GM19238 (cell line): ENCODE measurements around the gene GRM7.

Source experiments
- DNase-seq: peaks from one replicate; pipeline ENCODE4 v3.0.0; 2011; ENCODE audit warnings: low spot score; ENCODE audit not compliant: insufficient read length

The GRM7 gene

DNA sequence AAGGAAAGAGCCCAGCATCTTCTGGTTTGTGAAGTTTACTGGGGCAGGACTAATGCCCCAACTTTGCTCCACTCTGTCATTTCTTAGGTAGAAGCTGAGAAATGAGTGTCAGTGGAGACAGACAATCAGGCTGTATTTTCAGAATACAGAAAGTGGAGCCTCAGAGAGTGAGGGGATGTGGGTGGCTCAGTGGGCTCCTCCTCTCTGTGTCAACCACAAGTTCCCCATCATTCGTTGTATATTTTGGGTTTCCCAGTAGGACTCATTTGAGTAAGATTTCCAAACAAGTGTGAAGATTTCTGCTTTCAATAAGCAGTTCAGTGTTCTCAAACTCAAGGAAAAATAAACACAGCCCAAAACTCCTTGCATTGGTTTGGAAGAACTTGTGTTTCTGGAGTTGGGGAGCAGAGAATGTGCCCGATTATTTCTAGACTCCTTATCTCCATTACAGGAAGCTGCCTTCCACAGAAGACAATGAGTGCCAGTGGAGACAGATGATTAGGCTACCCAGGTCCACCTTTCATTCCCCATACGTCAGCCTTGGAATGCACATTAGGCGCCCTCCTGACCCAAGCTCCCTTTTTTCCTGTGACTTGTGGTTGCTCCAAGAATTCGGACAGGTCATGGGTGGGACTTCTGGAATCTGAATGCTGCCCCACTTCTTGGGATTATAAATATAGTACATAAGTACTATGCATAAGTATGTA, 848.6 kb downstream of the GRM7 start:
- no peak for DNase-seq

- no peak for DNase-seq
Measured at GRCh38 chr3:7710284-7710683, 849.4 kb downstream of the GRM7 start.

GRCh38 chr3:7713724-7714123, 852.8 kb downstream of the GRM7 start:
- no peak for DNase-seq

DNA sequence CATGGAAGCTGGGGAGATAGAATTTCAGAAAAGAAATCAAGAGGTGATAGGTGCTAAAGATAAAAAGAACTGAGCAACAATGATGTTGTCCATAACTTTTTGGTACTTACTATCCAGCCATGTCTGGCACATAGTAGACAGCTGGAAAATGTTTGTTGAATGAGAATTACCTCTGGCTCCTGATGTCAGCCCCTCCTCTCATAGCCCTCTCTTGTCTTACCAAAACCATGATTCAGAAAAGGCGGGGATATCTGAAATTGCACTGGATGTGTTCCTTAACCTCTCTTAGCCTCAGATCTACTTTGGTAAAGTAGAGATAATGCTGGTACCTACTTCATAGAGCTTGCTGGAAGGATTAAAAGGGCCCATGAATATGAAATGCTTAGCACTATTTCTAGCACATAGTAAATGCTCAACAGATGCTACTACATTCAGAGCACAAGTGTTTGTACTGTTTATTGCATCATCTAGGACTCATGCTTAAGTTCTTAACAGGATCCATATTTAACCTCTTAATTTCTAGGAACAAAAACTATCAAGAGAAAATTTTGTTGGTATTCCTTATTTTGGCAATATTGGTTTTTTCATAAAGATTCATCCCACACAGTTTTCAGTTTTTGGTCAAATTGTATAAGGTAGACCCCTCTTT, 859.9 kb downstream of the GRM7 start:
- DNase-seq, result no peak

DNA sequence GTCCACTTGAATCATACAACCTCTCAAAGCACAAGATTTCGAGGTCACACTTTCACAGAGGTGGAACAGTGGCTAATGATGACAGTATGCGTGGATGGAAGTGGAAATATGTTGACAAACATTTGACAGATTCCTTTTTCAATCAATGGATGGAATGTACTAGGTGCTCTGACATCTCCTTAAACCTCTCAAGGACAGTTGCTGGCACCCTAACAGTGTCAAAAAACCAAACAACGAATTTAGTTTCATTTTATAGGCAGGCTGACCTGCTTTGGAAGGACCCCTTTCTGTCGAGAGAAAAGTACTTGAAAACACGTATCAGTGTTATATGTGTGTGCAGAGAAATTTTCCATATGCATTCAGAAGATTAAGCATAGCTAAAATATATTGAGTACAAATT, 861.0 kb downstream of the GRM7 start:
- no peak for DNase-seq

DNA sequence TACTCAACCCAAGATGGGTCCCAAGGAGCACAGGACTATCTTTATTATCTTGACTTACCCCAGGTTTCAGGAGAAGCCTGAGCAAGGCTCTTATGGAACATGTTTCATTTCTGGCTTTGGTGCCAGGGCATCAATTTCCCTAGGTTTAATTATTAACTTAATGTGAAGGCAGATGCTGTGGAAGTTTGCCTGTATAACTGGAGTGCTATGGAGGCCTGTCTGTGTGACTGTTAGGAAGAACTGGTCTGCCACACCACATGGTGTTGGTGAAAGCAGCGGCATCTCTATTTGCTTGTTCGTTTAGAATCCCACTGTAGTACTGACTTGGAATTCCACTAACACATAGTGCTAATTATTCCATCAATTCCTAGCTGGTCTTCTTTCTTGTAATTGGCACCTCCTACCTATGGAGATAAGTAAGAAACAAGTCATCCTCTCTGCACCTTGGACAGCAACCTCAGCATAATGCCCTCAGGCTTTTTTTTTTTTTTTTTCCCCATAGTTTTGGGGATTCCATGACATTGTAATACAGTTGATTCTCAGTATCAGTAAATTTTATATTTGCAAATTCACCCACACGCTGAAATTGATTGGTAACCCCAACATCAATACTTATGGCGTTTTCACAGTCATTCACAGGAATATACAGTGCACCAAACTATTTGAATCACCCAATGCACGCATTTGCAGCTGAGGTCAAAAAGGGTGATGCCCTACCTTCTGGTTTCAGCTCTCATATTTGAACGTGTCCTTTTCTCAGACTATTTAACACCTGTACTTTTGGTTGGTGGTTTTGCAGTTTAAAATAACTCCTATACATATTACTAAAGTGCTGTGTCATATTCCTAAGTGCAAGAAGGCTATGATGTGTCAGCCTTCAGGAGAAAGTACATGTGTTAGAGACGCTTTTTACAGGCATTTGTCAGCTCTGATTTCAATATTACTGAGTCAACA, 867.9 kb downstream of the GRM7 start:
- DNase-seq, result no peak

DNA sequence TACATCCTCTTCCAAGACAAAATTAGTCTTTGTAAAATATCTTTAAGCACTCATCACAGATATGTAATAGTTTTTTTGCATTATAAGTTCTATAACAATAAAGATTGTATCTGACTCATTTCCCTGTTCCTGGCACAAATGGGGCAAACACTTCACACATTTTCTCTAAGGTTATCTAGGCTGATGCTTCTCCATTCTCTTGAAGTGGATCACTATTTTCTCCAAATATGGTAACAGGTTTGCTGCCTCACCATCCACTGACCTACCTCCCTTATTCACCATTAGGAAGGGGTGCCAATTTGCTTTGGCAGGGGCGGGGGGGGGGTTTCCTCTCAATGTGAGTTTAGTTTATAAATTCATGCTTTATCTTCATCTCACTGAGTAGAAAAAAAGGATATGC, 873.0 kb downstream of the GRM7 start:
- no peak for DNase-seq

DNA sequence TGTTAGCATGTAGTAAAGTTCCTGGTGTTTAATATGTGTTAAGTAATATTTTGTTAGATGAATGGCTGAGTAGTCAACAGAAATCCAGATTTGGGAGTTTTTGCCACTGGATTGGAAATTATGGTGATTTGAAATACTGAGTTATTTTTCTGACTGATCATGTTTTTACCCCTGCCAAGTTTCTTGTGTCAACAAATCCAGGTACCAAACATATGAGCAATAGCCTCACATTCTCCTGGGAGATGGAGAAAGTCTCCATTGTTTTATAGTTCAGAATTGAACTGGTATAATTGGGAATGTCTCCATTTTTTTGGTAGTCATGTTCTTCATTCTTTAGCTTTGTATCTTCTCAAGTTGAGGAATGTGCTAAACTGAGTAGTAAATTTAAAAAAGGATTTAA, 873.5 kb downstream of the GRM7 start:
- DNase-seq, result no peak

GRCh38 chr3:7737263-7737662, 876.3 kb downstream of the GRM7 start:
- no peak for DNase-seq

DNA sequence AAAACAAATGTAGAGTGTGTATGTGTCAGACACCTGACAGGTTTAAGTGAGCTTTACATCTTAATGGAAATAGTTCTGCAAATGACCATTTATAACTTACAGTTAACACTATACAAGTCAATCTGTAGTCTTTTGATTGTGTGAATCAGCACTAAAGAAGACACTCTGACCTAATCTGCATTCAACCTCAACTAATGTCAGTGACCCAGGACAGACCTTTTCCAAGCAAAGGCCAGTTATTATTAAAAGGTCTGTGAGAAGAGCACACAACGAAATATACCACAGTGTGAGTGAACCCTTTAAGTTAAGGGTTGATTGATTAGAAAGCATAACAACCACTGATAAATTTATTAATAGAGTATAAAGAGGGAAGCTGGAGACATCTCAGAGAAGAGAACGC, 878.8 kb downstream of the GRM7 start:
- no peak for DNase-seq

DNA sequence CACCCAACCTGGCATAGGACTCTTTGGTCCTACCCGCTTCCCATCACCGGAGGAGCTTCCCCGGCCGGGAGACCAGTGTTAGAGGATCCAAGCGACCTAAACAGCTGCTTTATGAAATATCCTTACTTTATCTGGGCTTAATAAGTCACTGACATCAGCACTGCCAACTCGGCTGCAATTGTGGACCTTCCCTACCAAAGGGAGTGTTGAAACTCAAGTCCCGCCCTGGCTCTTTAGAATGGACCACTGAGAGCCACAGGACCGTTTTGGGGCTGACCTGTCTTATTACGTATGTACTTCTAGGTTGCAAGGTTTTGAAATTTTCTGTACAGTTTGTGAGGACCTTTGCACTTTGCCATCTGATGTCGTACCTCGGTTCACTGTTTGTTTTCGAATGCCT, 879.5 kb downstream of the GRM7 start:
- no peak for DNase-seq

GRCh38 chr3:7744850-7745249, 883.9 kb downstream of the GRM7 start:
- DNase-seq, result no peak

DNA sequence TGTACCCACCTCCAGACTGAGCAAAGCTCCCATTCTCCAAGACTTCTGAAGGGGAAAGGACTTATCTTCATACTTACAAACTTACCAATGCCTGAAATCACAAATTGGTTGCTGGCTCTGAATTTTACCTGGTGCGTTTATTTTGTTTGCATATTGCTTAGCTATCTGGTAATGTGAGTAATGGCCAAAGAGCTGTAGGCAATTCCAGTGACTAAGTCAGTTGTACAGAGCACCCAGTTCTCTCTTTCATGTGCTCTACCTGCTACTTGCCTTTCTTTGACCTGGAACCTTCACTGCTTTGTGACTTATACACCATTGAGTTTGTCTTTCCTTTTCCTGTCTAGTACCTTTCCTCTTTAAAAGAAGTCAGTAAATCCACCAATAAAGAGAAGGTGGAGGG, 884.8 kb downstream of the GRM7 start:
- DNase-seq, result no peak

GRCh38 chr3:7749931-7750695, 889.2 kb downstream of the GRM7 start:
- DNase-seq, result no peak

GRCh38 chr3:7752005-7752404, 891.1 kb downstream of the GRM7 start:
- no peak for DNase-seq

GRCh38 chr3:7754653-7755441, 893.9 kb downstream of the GRM7 start:
- no peak for DNase-seq

DNA sequence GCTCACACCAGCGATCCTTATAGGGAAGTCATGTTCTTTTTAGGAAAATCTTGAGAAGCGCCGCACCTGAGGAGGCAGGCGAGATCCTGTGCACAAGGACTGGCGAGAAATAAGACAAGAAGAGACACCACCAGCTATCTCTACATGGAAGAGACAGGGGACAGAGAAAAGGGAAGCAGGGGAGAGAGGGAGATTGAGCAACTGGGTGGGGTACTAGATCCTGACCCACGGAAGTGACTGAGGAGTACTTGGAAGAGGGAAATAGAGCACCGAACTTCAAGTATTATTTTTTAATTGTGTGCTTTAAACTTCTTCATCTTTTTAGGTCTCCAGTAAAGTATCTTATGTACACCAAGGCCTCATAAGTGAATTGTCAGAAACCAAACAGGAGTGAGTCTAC, 898.7 kb downstream of the GRM7 start:
- DNase-seq, result no peak

DNA sequence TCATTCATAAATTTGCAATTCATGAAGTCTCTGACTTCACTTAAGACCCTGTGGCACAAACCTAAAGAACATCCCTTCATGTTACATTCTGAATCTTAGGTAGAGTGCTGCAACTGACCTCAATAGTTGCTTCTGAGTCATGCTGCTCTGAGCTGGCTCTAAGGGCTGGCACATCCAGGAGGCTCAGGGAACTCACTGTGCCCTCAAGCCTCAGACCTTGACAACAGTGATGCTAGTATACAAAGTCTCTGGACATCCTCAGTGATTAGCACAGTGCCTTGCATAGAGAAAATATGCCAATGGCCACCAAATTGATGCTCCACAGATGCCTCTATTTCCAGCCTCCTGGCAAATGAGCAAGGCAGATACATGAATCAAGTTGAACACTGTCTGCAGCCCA, 899.8 kb downstream of the GRM7 start:
- no peak for DNase-seq

DNA sequence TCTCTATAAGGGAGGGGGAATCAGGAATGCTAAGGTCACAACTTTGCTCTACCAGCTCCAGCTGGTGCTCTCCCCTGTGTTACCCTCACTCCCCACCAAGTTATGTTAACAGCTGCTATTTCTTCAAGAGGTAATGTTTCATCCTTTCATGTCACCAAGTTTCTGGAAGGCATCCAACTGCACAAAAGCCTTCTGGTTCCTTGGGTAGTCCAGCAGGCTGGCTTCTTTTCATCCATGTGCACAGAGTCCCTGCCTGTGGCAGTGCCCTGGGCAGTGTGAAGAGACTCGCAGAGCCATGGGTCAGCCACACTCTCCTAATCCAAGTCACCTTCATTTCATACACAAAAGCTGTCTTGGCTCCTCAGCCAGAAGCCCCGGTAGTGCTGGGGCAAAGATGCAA, 903.2 kb downstream of the GRM7 start:
- no peak for DNase-seq

DNA sequence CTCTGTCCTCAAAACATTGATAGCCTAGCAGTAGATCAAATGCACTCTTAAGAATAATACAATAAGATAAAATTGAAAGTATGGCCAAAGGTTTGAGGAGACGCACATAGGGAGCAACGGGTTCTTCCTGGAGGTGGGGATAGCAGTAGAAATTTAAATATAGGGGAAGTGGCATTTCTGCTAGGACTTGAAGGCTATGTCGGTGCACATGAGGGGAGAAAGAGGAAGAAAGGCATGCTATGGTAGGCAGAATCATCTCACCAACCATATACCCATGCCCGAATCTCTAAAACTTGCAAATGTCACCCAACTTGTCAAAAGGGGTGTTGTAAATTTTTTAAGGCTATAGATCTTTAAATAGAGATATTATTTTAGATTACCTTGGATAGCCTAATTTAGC, 905.6 kb downstream of the GRM7 start:
- DNase-seq, result no peak

DNA sequence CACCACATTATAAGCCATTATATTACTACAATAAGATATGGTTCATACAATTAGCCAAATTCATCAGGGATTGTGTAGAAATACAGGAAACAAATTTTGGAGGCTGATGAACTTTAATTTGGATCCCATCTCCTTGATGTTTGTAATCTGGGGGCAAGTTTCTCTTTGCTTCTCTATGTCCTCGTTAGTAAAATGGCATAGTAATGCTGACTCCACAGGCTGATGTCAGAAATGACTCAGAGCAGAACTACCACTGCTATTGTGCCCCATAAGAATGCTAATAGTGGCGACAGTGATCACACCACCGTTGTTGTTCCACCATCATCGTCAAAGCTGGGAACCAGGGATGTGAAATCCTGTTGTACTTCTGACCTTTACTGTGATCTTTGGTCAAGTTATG, 918.4 kb downstream of the GRM7 start:
- no peak for DNase-seq
